ENCODE results near the gene ZNF175.
"Not testable (repeated sequence)": the region's sequence is repeated elsewhere in the genome, so short reads cannot be mapped to it uniquely, and the experiment has no call there.

Gene ZNF175

DNA sequence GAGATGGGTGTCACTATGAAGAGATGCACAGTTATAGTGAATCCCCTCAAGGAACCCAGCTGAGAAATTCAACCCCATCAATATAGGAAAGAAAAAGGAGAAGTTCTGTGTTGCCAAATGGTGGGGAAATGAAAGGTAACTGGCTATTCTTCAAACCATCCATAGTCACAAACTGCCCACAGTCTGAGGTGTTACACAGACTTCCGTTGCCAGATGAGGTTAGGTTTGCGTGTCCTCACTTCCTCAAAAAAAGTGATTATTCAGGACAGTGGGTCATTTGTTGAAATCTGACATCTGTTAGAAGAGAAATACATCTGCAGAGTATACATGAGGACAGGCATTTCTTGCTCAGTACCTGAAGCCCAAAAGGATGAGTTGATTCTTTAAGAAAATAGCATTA, 50.1 kb downstream of the ZNF175 start:
- H3K4me3 Mint-ChIP-seq, result no peak overlapping the region
- DNase-seq, result no peak
- H3K27ac Mint-ChIP-seq, result no peak overlapping the region
- peaks cover 4% of the 10 kb centered on the region for H3K9me3 Mint-ChIP-seq
- H3K36me3 Mint-ChIP-seq (ENCODE audit: low read depth), result no peaks in the 10 kb centered on the region
- H3K27me3 Mint-ChIP-seq, result peaks cover 35% of the 10 kb centered on the region
- peaks cover 3% of the 10 kb centered on the region for H3K4me1 Mint-ChIP-seq (ENCODE audit: low read depth)

DNA sequence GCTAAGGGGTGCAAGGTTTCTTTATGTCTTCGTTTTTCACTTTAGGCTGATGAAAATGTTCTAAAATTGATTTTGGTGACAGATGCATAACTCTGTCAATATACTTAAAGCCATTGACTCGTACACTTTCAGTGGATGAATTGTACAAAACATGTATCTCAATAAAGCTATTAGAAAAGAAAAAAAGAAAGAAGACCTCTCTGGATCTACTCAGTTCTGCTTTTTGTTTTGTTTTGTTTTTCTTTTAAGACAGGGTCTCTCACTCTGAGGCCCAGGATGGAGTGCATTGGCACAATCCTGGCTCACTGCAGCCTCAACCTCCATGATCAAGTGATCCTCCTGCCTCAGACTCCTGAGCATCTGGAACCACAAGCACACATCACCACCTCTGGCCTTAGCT, 55.6 kb downstream of the ZNF175 start:
- Mint-ChIP-seq H3K4me1 (ENCODE audit: low read depth) (no peaks in the 10 kb centered on the region), H3K36me3 (ENCODE audit: low read depth) (no peaks in the 10 kb centered on the region), H3K9me3 (peaks cover 4% of the 10 kb centered on the region), H3K4me3 (no peak overlapping the region), H3K27me3 (peaks cover 48% of the 10 kb centered on the region), H3K27ac (no peak overlapping the region)
- DNase-seq, result no peak

DNA sequence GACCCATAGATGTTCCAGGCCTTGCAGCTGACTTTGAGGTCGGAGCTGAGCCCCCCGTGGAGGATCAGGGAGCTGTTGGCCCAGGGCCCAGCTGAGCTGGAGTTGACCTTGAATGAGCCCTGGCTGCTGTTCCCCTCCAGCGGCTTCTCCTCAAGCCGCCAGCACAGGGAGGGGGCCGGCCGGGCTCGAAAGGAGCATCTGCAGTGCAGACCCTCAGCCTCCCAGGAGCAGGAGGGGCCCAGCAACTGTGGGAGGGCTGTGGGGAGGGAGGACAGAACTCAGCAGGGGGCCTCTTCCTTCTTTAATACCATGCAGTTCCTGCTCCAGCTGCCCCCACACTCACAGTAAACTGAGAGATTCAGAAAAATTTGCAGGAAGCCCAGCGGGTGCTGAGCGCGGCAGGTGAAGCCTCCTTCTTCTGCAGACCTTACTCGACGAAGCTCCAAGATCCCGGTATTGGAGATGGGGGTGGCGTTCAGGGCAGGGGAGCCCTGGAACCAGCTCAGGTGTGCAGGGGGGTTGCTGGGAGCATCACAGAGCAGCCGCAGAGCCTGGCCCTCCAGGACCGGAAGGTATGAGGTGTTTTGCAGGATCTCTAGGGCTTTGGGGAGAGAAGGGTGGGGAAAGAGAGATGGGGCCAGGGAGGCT, 56.5 kb downstream of the ZNF175 start:
- no peak for DNase-seq
- Mint-ChIP-seq H3K4me3 (no peak overlapping the region), H3K9me3 (peaks cover 3% of the 10 kb centered on the region), H3K27ac (no peak overlapping the region), H3K4me1 (ENCODE audit: low read depth) (no peaks in the 10 kb centered on the region), H3K27me3 (peaks cover 46% of the 10 kb centered on the region), H3K36me3 (ENCODE audit: low read depth) (no peaks in the 10 kb centered on the region)

DNA sequence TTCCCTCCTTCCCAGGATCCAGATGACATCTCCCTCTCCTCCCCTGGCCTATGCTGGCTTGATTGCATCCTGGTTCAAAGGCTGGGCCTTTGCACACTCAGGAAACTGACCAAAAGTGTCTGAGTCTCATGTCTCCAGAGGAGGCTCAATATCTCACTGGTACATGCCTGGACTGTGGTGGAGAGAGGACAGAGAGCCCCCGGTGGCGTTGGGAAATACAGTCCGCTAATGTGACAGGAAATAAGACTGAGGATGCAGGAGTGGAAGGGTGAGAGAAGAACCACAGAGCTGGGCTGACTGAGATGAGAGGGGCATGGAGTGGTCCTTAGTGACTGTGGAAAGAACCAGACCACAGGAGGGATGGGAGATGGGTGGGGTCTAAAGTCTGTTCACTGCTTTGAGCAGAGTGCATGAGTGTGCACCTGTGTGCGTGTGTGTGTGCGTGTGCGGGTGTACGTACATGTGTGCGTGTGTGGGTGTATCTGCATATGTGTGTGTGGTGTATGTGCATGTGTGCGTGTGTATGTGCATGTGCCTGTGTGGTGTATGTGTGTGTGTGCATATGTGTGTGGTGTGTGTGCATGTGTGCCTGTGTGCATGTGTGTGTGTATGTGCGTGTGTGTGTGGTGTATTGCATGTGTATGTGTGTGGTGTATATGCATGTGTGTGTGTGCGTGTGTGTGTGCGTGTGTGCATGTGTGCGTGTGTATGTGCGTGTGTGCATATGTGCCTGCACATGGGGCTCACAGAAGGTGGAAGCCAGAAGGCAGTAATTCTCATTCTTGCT, 57.3 kb downstream of the ZNF175 start:
- no peak overlapping the region for H3K4me3 Mint-ChIP-seq
- no peaks in the 10 kb centered on the region for H3K36me3 Mint-ChIP-seq (ENCODE audit: low read depth)
- H3K27me3 Mint-ChIP-seq, result peaks cover 42% of the 10 kb centered on the region
- H3K4me1 Mint-ChIP-seq (ENCODE audit: low read depth), result no peaks in the 10 kb centered on the region
- no peaks in the 10 kb centered on the region for H3K9me3 Mint-ChIP-seq
- DNase-seq, result no peak
- no peak overlapping the region for H3K27ac Mint-ChIP-seq

DNA sequence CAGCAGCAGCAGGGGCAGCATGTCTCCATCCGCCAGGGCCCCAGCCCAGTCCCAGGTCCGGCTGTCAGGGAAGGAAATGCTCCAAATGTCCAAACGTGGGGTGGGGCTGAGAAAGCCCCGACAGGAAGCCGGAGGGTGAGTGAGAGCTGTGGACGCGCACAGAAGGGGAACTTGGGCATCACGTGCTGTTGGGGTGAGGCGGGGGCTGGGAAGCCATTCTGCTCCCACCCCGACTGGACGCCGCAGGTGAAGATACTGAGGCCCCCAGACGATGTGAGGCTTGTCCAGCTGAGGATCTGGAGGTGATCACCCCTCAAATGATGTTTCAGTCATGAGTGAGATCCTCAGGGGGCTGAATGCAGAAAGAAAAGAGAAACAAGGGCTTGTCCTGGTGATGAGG, 59.2 kb downstream of the ZNF175 start, which contains the start of gene SIGLEC5:
TSS of gene SIGLEC5 (minus strand) at position 87 of the 400 bp plus-strand sequence. CDS start at position 21, 66 bp downstream.
- not testable (repeated sequence) for H3K9me3 Mint-ChIP-seq; H3K36me3 Mint-ChIP-seq (ENCODE audit: low read depth); DNase-seq; H3K4me1 Mint-ChIP-seq (ENCODE audit: low read depth); H3K27ac Mint-ChIP-seq; H3K4me3 Mint-ChIP-seq
- H3K27me3 Mint-ChIP-seq, result peaks cover 31% of the 10 kb centered on the region

DNA sequence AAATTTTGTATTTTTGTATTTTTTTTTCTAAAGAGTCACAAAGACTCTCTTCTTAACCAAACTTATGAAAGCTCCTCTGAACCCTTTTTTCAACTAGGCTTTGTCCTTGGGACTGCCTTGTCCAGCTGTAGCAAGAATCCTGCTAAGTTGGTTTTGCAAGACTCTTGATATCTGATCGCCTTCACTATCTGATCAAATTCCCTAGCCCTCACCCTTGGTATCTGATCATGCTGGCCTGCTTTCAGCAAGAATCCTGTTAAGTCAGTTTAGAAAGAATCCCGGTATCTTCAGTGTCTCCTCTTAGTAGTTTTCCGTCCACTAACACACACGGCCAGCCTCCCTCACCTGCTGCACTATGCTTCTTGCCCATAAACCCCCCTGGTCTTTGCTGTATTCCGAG, 61.0 kb downstream of the ZNF175 start:
- Mint-ChIP-seq H3K4me3 (no peak overlapping the region), H3K9me3 (no peaks in the 10 kb centered on the region), H3K27ac (no peak overlapping the region), H3K4me1 (ENCODE audit: low read depth) (no peaks in the 10 kb centered on the region), H3K27me3 (peaks cover 23% of the 10 kb centered on the region), H3K36me3 (ENCODE audit: low read depth) (no peaks in the 10 kb centered on the region)
- DNase-seq, result no peak

DNA sequence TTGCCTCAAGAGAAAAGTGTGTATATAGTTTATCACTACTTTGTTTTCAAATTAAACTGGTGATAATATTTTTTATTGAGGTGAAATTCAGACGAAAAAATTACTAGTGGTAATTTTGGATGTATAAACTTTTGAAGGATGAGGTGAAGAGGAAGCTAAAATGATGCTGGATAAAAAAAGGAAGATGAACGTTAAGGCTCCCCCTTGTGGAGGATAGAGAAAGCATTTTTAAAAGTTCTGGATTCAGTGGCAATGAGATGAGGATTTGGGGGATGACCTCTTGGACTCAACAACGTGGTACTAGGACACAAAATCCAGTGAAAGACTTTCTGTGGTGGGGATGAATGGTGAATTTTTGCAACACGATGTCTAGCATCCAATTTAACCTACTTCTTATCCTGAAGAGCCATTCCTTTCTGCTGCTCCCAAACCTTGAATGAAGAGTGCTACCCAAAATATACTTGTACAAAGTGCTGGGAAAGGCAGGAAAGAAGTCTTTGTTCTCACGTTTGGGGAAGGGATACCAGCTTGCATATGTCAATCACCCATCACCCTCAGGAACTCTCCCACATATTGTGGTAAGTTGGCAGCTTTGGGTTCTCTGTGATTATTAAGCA, 66.4 kb downstream of the ZNF175 start:
- H3K27me3 Mint-ChIP-seq, result peaks cover 28% of the 10 kb centered on the region
- H3K36me3 Mint-ChIP-seq (ENCODE audit: low read depth), result no peaks in the 10 kb centered on the region
- no peaks in the 10 kb centered on the region for H3K4me1 Mint-ChIP-seq (ENCODE audit: low read depth)
- no peak overlapping the region for H3K27ac Mint-ChIP-seq
- no peak overlapping the region for H3K4me3 Mint-ChIP-seq
- DNase-seq, result no peak
- no peaks in the 10 kb centered on the region for H3K9me3 Mint-ChIP-seq

DNA sequence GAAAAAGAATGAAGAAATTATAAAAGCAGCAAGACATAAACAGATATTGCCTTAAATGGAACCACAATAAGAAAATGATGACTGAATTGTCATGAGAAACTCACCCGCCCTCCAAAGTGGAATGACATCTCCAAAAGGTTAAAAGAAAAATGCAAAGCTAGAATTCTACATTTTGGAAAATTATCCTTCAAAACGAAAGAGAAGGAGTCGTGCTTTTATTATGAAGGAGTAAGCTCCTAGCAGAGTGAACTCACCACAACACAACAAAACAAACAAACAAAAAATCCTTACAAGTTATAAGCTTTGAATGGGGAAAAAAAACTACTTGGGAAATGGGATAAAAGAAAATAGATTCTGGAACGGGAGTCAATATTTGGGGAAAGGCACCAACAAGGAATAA, 68.8 kb downstream of the ZNF175 start:
- Mint-ChIP-seq H3K9me3 (no peaks in the 10 kb centered on the region), H3K36me3 (ENCODE audit: low read depth) (no peaks in the 10 kb centered on the region), H3K27ac (no peak overlapping the region), H3K27me3 (peaks cover 39% of the 10 kb centered on the region), H3K4me1 (ENCODE audit: low read depth) (no peaks in the 10 kb centered on the region), H3K4me3 (no peak overlapping the region)
- DNase-seq, result no peak

DNA sequence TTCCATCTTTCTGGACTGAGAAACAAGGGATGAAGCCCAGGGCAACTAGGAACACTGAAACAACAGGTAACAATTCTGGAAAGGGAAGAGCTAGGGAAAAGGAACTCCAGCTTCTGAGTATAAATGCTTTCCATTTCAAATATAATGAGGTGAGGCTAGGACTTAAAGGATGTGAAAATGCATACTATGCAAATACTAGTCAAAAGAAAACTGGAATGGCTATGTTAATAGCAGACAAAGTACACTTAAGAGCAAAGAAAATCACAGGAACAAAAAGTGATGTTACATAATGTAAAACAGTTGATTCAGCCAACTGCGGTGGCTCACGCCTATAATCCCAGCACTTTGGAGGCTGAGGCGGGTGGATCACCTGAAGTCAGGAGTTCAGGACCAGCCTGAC, 69.3 kb downstream of the ZNF175 start:
- Mint-ChIP-seq H3K9me3 (no peaks in the 10 kb centered on the region), H3K27me3 (peaks cover 41% of the 10 kb centered on the region), H3K4me1 (ENCODE audit: low read depth) (no peaks in the 10 kb centered on the region), H3K27ac (no peak overlapping the region), H3K4me3 (no peak overlapping the region), H3K36me3 (ENCODE audit: low read depth) (no peaks in the 10 kb centered on the region)
- DNase-seq, result no peak

DNA sequence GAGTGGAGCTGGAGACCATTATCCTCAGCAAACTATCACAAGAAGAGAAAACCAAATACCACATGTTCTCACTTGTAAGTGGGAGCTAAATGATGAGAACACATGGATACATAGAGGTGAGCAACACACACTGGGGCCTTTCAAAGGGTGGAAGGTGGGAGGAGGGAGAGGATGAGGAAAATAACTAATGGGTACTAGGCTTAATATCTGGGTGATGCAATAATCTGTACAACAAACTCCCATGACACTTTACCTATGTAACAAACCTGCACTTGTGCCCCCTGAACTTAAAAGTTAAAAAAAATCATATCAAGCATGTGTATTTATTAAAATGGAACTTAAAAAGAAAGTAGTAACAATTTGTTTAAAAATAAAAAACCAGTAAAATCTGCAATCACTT, 70.6 kb downstream of the ZNF175 start:
- Mint-ChIP-seq H3K27me3 (peaks cover 41% of the 10 kb centered on the region), H3K9me3 (no peaks in the 10 kb centered on the region), H3K36me3 (ENCODE audit: low read depth) (no peaks in the 10 kb centered on the region), H3K4me3 (no peak overlapping the region), H3K4me1 (ENCODE audit: low read depth) (no peaks in the 10 kb centered on the region), H3K27ac (no peak overlapping the region)
- no peak for DNase-seq

Data from activated T-cell treated with anti-CD3 and anti-CD28 coated beads, Interleukin-2, amount 50 U/mL, for 24 hours (primary cell).